Fibroblast of skin of right biceps (primary cell): Measurements from ENCODE around the gene CLEC4G.
"Not testable (repeated sequence)": the region's sequence is repeated elsewhere in the genome, so short reads cannot be mapped to it uniquely, and the experiment has no call there.

Experiments used
- DNase-seq: peaks from one replicate; pipeline ENCODE4 v3.0.0-alpha.2; 2013

The CLEC4G gene

GRCh38 chr19:7732045-7732444 is at the start of gene CLEC4G:
TSS of gene CLEC4G (minus strand) at chr19:7732110. CDS start at chr19:7732102, 8 bp downstream.
- no peak for DNase-seq

- DNase-seq = no peak
These were observed 49.2 kb upstream of the CLEC4G start for GRCh38 chr19:7781157-7781556.

- DNase-seq = no peak
These were observed 47.9 kb upstream of the CLEC4G start for GRCh38 chr19:7779631-7780486.

GRCh38 chr19:7778081-7778480 is 46.2 kb upstream of the CLEC4G start:
- DNase-seq = no peak

GRCh38 chr19:7775761-7776160 is 43.9 kb upstream of the CLEC4G start:
- DNase-seq = no peak

GRCh38 chr19:7773841-7774240 is 41.9 kb upstream of the CLEC4G start:
- no peak for DNase-seq

- DNase-seq = peak; percentile 73
These were observed 40.9 kb upstream of the CLEC4G start for GRCh38 chr19:7772752-7773291.

- no peak for DNase-seq
These were observed 39.2 kb upstream of the CLEC4G start for GRCh38 chr19:7771072-7771471.

- no peak for DNase-seq
These were observed 37.3 kb upstream of the CLEC4G start for GRCh38 chr19:7769171-7769570.

GRCh38 chr19:7767487-7767886 is 35.6 kb upstream of the CLEC4G start:
- no peak for DNase-seq

GRCh38 chr19:7766535-7766934 is 34.6 kb upstream of the CLEC4G start:
- DNase-seq = no peak

- DNase-seq = not testable (repeated sequence)
These were observed 33.1 kb upstream of the CLEC4G start for GRCh38 chr19:7765043-7765442.

- not testable (repeated sequence) for DNase-seq
These were observed 32.2 kb upstream of the CLEC4G start for GRCh38 chr19:7764157-7764556.

- DNase-seq = no peak
These were observed 31.8 kb upstream of the CLEC4G start for GRCh38 chr19:7763696-7764095.

GRCh38 chr19:7762719-7763293 is 30.9 kb upstream of the CLEC4G start, which contains the start of gene CLEC4M:
TSS of gene CLEC4M (plus strand) at chr19:7763243. CDS start at chr19:7763267, 24 bp downstream.
- DNase-seq = no peak

GRCh38 chr19:7759156-7759555 is 27.2 kb upstream of the CLEC4G start:
- DNase-seq = no peak

- no peak for DNase-seq
These were observed 25.4 kb upstream of the CLEC4G start for GRCh38 chr19:7757358-7757757.

GRCh38 chr19:7756258-7756657 is 24.3 kb upstream of the CLEC4G start:
- no peak for DNase-seq

GRCh38 chr19:7751157-7751783 is 19.4 kb upstream of the CLEC4G start:
- no peak for DNase-seq

GRCh38 chr19:7748756-7749155 is 16.8 kb upstream of the CLEC4G start:
- no peak for DNase-seq

- no peak for DNase-seq
These were observed 16.3 kb upstream of the CLEC4G start for GRCh38 chr19:7748171-7748570.

GRCh38 chr19:7746903-7747884 is 15.3 kb upstream of the CLEC4G start, which contains the start of gene CD209:
TSS of gene CD209 (minus strand) at chr19:7747534. CDS start at chr19:7747511, 23 bp downstream.
- no peak for DNase-seq
